HG03342 (cell line): Measurements from ENCODE around the gene HS3ST3B1.

ENCODE experiments used
- ATAC-seq: cut with Tn5 transposase; IDR thresholded peaks from one replicate; pipeline ENCODE4 v1.9.1; 2021; ENCODE audit warnings: mild to moderate bottlenecking, moderate library complexity; ENCODE audit not compliant: unreplicated experiment

Gene HS3ST3B1

GRCh38 chr17:14351493-14351892 is 50.6 kb downstream of the HS3ST3B1 start:
- ATAC-seq = peak; percentile 83

DNA sequence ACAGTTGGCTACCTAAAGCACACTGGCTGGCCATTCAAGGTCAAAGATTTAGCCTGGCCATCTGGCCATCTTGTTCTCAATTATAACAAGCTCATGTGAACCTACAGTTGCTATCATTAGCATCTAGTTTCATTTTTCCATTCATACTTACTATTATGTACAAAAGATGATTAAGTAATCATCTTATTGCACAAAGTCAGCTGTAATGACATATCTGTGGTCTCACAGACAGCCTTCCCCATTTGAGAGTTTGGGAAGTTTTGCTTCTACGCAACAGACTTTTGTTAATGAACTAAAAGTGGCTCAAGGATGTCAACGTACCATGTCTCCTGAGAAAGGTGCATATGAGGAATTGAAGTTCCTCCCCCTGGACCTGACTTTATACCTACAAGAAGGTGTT is 51.3 kb downstream of the HS3ST3B1 start:
- no peak for ATAC-seq

DNA sequence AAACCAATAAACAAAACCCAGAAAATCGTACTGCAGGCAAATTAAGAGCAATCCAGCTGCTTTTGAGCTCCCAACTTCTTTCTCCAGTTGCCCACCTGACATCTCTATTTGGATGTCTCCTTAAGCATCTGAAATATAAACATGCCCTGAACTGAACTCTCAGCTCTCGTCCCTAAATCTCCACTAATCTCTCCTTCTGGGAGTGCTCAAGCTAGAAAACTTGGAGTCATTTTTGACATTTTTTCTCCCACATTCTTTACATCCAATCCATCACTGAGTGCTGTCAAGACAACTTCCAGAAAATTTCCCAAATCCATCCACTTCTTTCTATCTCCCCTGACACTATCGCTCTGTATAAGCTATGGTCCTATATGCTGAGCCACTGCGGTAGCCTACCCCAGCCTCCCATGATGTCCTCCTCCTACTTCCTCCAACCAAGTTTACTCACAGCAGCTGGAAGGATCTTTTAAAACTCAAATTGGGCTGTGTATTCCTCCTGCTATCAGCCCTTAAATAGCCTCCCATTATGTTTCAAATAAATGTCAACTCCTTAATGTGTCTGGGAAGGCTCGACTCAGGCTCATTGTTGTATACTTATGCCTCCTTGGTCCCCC is 53.1 kb downstream of the HS3ST3B1 start:
- ATAC-seq = no peak

GRCh38 chr17:14354807-14355206 is 53.9 kb downstream of the HS3ST3B1 start:
- no peak for ATAC-seq

- ATAC-seq = no peak
Measured at GRCh38 chr17:14355556-14355955, 54.7 kb downstream of the HS3ST3B1 start.

- ATAC-seq = peak; percentile 93
Measured at GRCh38 chr17:14359163-14360020, 58.5 kb downstream of the HS3ST3B1 start.

GRCh38 chr17:14360856-14361255 is 60.0 kb downstream of the HS3ST3B1 start:
- ATAC-seq = no peak

- no peak for ATAC-seq
Measured at GRCh38 chr17:14361470-14361869, 60.6 kb downstream of the HS3ST3B1 start.

GRCh38 chr17:14361945-14362508 is 61.1 kb downstream of the HS3ST3B1 start:
- no peak for ATAC-seq

DNA sequence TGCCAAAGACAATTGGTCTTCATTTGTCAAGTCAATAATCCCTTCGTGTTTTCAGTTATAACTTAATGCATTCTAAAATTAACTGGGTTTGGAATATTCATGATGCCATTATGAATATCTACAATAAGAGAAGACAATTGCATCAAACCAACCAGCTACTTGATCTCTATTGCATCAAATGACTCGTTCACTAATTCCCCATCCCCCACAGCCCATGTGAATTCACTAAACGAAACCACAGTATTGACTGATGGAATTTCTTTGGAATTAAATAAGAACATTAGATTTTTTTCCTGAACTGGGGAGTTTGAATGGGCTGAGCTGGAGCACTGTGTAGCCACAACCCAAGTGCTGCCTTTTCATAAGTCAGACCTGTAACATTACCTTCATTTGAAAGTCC is 65.3 kb downstream of the HS3ST3B1 start:
- ATAC-seq = no peak

GRCh38 chr17:14372461-14372860 is 71.6 kb downstream of the HS3ST3B1 start:
- no peak for ATAC-seq

DNA sequence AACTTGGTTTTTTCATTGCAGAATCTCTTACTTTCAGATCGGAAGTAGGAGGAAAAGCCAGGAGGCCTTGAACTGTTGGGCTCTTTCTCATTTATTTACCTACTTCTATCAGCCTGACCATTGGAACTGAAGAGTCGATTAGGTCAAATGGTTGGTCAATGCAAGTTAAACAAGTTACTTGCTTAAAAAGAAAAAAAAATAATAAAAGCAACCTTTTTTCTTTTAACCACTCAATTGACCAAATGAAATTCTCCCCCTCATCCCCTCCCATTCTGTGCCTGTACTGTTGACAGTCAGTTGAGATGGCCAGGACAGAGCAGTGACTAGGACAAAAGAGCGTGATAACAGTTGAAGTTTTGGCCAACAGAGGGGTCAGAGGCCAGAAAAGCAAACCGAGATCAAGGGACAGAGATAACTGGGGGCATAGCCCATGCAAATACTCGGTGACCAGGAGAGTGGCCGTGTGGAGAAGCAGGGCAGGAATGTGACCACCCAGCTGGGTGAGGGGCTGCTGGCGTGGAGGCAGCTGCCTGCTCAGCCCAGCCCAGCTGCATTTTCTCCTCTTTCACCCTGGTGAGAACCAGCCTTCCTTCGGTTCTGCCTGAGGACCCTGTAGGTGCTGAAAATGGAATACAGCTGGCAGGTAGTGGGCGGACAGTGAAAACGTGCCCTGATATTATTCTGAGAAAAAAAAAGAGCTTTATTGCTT is 72.2 kb downstream of the HS3ST3B1 start:
- ATAC-seq = no peak

DNA sequence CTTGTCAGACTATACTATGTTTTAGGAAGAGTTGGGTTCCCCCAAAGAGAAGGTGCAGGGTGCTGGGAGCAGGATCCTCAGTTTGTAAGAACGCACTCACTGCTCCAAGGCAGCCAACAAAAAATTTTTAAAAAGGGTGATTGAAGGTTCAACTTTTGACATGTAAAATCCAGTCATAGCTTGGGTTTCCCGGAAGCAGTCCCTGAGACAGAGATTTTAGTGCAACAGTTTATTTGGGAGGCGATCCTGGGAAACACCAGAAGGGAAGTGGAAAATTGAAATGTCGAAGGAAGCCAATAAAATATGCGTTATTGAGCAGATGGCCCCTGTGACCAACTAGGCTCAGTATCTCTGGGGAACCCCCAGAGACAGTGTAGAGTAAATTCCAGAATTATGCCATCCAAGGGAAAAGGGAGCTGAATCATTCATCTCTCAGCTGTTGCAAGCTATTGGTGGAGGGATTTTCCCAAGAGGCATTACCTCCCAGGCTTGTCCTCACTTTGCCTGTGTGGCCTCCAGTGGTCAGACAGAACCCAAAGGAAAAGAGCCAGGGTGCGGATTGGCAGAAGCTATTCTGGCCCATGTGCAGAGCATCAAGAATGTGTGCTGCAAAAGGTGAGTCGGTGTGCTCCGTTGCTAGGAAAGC is 72.9 kb downstream of the HS3ST3B1 start:
- no peak for ATAC-seq

DNA sequence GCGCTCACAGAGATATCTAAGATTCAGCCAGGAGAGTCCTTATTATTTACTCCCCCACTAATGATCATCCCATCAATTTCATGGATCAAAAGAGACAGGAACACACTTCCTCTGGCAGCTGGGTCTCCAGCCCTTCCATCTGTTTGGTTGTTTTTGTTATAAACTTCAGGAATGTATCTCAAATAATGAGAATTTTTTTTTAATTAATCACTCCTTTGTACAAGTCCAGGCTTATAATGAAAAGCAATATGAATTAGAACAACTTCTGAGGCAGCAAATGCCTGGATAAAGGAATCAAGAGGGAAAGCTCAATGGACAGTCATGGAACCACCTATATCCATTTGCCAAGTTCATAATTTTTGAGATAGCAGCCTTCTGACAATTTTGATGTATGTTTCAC is 73.4 kb downstream of the HS3ST3B1 start:
- no peak for ATAC-seq

GRCh38 chr17:14376666-14377065 is 75.8 kb downstream of the HS3ST3B1 start:
- no peak for ATAC-seq

GRCh38 chr17:14381606-14382005 is 80.7 kb downstream of the HS3ST3B1 start:
- no peak for ATAC-seq

GRCh38 chr17:14387036-14387435 is 86.2 kb downstream of the HS3ST3B1 start:
- no peak for ATAC-seq

DNA sequence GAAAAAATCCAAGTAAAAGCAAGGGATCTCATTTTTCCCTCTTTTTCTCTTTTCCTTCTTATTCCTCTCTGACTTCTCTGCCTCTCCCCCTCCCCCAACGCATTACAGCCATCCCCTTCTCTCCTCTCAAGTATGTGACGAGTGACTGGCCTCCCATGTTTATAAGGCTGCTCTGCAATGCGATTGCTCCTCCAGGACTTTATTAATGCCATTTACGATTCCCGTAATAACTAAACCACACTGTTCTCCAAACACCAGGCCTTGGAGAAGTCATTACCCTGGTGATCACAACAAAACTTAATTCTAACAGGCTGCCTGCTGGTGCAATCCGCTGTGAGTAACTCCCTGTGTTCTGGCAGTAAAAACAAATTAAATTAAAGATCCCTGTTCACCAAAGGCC is 88.8 kb downstream of the HS3ST3B1 start:
- no peak for ATAC-seq

- ATAC-seq = no peak
Measured at GRCh38 chr17:14393723-14394122, 92.8 kb downstream of the HS3ST3B1 start.

- ATAC-seq = no peak
Measured at GRCh38 chr17:14395255-14395654, 94.4 kb downstream of the HS3ST3B1 start.

GRCh38 chr17:14396547-14396946 is 95.7 kb downstream of the HS3ST3B1 start:
- no peak for ATAC-seq
